Retina (tissue), 1 donor: Measurements from ENCODE around the gene ST3GAL2.
"Not testable (repeated sequence)": the region's sequence is repeated elsewhere in the genome, so short reads cannot be mapped to it uniquely, and the experiment has no call there.

Experiments
- DNase-seq: peaks from one replicate; pipeline ENCODE4 v3.0.0-alpha.2; 2016

Gene ST3GAL2

DNA sequence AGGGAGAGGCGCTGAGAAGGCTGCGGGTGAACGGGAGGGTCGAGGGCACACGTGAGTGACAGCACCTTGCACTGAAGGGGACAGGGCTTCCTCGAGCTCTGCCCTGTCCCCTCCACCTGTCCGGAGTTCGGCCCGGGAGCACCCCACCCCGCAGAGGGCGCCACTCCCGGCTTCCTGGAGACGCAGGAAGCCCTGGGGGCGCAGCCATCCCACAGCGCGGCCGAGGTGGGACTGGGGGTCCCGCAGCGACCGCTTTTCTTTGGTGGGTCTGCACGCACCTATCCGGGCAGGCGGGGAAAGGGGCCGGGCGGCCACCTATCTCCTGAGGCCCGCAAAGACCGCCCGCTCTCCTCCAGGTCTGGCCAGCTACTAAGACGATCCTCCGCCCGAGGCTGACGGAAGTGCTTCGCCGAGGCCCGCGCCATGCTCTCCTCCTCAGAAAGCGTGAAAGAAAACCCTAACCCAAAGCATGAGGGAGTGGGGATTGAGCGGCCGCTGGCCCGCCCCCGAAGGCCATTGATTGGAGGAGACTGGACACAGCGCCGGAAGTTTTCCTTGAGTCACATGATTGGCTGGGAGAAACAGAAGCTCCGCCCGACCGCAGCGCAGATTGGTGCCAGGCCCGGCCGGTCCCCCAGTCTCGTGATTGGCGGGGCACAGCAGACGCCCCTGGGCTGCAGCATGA lies 57.8 kb downstream of the ST3GAL2 start:
- peak; percentile 98 for DNase-seq

DNA sequence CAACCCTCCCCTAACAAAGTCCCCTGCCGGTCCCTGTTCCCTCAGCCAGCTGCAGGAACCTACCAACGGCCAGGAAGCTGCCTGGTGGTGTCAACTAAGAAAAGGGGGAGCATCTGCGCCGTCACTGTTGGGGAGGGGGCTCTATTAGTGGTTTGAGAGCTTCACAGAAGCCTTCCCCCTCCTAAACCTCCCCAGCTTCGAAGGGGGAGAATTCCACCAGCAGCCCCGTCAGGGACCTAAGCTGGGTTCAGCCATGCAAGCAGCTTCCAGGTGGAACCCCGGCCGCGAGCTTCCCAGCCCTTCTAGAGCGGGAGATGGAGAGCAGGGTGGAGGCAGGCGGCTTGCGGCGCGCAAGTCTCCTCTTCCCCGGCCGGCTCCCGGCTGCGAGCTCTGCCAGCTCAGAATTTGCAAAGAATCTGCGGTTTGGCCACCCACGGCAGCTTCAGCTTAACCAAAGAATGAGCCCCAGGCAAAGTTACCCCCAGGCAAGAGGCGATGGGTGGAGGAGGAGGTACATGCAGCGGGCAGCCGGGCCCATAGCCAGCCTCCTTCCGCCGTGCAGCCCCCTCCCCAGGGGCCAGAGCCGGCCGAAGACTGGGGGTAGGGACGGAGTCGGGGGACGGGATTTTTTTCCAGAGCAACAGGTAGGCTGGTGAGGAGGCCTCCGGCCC lies 58.5 kb downstream of the ST3GAL2 start:
- DNase-seq: peak; percentile 78

DNA sequence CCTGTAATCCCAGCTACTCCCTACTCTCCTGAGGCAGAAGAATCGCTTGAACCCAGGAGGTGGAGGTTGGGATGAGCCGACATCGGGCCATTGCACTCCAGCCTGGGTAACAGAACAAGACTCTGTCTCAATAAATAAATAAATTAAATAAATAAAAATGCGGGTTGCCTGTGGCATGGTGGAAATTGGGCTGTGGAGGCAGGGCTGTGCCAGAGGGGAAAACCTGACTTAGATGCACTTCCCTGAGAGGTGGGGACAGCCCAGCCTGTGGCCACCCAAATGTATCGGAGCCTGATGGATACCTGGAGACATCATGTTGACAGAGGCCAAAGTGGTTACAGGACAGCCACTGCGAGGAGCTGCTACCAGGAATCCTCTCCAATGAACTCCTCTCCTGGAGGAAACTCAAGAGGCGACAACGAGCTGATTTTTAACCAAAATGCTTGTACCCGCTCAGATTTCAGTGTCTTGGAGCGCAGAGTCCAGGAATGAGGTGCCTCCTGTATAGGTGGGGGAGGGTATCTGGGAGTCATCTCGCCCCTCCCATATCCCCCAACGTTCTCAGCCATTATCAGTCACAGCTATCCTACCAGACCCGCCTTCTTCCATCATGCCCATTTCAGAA lies 59.9 kb downstream of the ST3GAL2 start:
- no peak for DNase-seq

DNA sequence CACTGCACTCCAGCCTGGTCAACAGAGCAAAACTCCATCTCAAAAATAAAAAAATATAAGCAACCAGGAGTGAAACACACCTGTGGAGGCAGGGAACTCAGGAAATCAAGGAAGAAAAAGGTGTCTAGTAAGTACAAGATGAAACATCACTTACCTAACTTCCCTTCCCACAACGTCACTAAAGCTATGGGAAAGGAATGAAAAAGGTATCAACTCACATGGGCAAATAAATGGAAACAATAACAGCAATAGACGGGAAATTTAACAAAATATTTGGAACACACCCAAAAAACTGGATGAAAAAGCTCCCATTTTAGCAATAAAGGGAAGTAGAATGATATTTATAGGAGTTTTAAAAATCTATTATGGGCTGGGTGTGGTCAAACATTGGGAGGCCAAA lies 61.1 kb downstream of the ST3GAL2 start:
- no peak for DNase-seq

DNA sequence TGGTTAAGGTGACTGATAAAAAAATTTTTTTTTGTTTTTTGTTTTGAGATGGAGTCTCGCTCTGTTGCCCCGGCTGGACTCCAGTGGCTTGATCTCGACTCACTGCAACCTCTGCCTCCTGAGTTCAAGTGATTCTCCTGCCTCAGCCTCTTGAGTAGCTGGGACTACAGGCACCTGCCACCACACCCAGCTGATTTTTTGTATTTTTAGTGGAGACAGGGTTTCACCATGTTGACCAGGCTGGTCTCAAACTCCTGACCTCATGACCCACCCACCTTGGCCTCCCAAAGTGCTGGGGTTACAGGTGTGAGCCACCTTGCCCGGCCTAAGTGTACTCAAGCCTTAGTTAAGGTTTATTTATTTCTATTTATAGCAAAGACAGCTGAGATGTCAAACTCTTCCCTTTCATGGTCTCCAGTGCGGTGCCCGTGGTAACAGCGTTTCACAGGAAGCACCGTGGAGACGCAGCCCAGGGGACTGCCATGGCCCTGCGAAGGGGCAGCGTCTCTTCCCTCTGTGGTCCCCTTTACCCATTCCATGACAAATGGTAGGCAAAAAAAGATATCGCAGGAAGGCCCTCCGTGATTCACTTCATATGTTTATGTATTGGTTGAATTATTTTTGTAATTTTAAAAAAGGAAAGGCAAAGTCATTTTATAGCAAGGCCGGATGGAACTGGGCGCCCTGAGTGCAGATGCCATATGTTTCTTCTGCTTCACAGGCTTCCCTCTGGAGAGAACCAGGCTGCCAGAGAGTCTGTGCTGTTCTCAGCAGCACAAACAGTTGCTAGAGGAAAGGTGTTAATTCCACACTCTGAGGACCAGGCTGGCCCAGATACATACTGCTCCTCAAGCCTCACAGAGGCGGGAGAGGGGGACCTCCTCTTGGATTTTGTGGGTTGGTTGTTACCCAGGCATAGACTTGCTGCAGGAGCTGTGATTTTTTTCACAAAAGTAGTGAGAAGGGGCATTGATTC lies 63.0 kb downstream of the ST3GAL2 start:
- no peak for DNase-seq

DNA sequence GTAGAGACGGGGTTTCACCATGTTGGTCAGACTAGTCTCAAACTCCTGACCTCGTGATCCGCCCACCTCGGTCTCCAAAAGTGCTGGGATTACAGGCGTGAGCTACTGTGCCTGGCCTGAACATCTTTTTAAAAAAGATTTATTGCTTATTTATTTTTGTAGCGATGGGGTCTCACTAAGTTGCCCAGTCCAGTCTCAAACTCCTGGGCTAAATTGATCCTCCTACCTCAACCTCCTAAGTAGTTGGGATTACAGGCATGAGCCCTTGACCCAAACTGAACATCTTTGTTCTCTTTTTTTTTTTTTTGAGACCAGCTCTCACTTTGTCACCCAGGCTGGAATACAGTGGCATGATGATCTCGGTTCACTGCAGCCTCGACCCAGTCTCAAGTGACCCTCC lies 64.7 kb downstream of the ST3GAL2 start:
- DNase-seq: no peak

DNA sequence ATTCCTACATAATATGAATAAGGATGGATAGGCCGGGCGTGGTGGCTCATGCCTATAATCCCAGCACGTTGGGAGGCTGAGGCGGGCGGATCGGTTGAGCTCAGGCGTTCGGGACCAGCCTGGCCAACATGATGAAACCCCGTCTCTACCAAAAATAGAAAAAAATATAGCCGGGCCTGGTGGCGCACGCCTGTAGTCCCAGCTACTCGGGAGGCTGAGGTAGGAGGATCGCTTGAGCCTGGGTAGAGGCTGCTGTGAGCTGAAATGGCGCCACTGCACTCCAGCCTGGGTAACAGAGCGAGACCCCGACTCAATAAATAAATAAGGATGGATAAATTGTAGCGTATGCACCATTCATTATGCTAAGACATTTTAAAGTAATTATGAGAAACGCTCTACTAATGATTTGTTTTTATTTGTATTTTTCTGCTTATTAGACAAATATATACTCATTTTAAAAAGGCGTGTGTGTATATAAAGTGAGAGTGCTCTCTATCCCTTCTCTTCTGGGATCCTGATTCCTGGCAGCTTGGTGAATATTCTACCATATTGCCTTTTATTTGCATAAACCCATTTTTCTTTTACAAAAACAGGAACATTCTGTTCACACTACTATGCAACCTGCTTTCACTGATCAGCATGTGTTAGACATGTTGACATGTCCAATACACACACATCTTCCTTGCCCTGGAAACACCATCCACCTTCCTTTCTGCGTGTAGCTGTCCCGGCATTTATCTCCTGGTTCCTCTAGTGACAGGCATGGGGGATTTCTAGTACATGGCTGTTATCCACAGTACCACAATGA lies 65.8 kb downstream of the ST3GAL2 start:
- DNase-seq: no peak

DNA sequence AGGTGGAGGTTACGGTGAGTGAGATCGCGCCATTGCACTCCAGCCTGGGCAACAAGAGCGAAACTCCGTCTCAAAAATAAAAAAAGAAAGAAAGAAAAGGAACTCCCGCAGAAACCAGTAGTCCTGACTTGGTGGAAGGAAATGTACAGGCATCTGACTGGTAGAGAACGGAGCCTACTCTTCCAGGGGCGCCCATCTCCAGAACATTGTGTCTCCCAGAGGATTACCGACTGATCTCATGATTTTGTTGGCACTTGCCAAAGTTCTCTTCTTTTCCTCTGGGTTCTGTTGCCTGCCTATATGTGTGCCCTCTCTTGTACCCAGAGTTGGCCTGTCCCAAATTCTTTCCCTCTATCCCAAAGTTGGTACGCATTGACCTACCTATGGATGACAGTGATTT lies 68.0 kb downstream of the ST3GAL2 start:
- no peak for DNase-seq

DNA sequence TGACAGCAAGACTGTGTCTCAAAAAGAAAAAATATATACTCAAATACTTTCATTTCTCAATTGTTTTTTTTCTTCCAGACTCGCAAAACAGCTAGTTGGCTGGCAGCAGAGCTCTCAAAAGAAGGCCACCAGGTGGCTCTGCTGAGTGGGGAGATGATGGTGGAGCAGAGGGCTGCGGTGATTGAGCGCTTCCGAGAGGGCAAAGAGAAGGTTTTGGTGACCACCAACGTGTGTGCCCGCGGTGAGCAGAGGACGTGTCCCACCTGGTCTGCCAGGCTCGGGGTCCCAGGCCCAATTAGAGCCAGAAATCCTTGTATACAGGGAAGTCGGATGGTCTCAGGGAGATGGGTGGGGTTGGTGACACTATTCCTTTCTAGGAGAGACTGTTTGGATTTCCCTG lies 68.8 kb downstream of the ST3GAL2 start:
- DNase-seq: not testable (repeated sequence)

DNA sequence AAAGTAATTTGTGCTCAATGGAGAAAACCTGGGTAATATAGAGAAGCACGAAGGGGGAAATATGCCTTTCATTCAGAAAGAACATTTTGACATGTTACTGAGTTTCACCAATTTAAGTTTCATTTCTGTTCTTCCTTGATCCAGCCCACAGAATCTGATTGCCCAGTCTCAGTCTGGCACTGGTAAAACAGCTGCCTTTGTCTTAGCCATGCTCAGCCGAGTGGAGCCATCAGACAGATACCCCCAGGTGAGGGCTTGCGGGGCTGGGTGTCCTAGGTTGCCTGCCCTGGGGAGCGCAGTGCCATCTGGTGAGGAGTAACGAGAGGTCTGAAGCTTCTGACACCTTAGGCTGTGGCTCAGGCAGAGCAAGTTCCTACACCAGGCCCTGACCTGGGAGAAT lies 74.5 kb downstream of the ST3GAL2 start:
- no peak for DNase-seq

DNA sequence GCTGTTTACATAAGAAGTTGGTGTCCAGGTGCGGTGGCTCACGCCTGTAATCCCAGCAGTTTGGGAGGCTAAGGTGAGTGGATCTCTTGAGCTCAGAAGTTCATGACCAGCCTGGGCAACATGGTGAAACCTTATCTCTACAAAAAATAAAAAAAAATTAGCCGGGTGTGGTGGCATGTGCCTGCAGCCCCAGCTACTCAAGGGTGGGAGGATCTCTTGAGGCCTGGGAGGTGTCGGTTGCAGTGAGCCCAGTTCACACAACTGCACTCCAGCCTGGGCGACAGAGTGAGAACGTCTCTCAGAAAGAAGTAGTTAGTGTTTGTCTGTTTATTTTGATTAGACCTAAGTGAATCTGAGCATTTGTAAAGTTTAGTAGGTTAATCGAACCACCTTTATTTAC lies 79.3 kb downstream of the ST3GAL2 start:
- DNase-seq: no peak

DNA sequence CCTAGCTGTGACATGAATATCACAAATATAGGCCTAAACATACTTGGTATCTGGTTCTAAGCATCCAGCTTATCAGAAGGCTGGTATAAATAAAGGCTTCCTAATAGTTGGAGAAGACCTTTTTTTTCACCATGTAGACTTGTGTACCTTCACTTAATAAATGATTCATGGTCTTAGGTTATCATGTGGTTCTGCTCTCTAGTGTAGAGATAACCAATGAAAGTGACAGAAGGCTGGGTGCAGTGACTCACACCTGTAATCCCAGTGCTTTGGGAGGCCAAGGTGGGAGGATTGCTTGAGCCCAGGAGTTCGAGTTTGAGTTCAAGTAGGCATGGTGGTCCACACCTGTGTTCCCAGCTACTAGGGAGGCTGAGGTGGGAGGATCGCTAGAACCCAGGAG lies 89.1 kb downstream of the ST3GAL2 start:
- no peak for DNase-seq

DNA sequence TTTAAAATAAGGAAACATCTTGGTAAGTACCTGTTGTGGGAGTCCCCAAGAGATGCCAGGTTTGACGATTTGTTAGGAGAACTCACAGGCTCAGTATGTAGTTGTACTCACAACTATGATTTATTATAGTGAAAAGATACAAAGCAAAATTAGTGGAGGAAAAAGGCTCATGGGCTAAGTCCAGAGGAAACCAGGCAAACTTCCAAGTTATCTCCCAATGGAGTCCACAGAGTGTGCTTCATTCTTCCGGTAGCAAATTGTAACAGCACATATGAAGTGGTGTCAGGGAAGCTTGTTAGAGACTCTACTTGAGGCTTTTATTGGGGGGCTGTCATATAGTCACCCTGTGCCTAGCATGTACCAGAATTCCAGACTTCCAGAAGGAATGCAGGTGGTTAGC lies 89.9 kb downstream of the ST3GAL2 start:
- no peak for DNase-seq

DNA sequence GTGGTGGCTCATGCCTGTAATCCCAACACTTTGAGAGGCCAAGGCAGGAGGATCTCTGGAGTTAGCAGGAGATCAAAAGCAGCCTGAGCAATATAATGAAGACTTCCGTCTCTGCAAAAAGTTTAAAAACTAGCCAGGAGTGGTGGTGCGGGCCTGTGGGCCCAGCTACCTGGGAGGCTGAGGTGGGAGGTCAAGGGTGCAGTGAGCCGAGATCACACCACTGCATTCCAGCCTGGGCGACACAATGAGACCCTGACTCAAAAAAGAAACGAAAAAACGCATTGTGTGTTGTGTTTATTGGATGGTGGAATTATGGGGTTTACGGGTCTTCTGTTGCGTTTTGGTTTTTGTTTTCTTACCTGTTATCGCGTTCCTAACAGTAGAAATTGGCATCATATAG lies 93.1 kb downstream of the ST3GAL2 start:
- peak; percentile 29 for DNase-seq

DNA sequence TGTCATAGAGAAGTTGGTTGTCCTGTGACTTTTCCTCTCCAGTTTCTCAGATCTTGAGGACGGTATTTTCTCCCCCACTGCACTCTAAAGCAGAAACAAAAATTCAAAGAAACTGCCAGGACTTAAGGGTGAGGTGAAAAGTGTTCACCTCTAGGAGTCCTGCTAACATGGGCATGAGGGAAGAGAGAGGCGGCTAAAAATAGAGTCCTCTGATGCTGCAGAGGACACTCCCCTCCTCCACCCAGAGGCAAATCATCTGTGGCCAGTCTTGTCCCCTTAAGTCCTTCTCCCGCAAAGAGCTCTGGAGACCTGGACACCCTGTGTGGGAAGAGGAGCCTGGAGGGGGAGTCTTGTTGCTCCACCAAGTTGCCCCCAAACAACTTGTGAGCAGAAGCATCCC lies 96.9 kb downstream of the ST3GAL2 start:
- no peak for DNase-seq

DNA sequence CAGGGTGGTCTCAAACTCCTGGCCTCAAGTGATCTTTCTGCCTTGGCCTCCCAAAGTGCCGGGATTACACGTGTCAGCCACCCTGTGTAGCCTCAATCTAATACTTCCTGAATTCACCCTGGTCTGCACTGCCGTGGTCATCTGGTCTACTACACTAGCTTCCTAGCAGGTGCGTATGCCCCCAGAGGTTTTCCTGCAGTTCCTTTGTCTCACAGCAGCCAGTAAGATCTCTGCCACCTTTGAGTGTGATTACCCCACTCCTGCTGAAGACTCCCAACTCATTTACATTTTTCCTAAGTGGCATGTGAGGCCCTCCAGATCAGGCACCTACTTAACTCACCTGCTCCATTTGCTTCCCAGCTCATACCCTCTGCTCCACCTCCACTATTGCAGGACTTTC lies 97.3 kb downstream of the ST3GAL2 start:
- DNase-seq: no peak

DNA sequence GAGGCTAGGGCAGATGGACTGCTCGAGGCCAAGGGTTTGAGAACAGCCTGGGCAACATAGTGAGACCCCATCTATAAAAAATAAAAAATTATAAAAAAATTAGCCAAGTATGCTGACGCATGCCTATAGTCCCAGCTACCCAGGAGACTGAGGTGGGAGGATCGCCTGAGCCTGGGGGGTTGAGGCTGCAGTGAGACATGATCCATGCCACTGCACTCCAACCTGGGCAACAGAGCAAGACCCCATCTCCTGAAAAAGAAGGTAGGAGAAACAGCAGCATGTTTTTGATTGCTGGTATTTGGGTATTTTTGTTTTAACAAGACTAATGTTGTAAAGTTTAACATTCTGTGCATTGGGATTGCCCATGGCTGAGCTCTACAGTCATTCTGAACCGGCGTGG lies 101.1 kb downstream of the ST3GAL2 start:
- no peak for DNase-seq

DNA sequence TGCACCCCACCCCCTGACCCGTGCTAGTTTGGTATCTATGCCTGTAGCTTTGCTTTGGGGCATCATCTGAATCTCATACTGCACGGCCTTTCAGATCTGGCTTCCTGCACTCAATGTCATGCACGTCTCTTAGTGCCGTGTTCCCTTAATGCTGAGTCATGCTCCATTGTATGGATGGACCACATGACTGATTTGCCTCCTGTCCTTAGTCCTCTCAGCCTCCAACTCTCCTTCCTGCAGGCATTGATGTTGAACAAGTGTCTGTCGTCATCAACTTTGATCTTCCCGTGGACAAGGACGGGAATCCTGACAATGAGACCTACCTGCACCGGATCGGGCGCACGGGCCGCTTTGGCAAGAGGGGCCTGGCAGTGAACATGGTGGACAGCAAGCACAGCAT lies 106.2 kb downstream of the ST3GAL2 start:
- not testable (repeated sequence) for DNase-seq

DNA sequence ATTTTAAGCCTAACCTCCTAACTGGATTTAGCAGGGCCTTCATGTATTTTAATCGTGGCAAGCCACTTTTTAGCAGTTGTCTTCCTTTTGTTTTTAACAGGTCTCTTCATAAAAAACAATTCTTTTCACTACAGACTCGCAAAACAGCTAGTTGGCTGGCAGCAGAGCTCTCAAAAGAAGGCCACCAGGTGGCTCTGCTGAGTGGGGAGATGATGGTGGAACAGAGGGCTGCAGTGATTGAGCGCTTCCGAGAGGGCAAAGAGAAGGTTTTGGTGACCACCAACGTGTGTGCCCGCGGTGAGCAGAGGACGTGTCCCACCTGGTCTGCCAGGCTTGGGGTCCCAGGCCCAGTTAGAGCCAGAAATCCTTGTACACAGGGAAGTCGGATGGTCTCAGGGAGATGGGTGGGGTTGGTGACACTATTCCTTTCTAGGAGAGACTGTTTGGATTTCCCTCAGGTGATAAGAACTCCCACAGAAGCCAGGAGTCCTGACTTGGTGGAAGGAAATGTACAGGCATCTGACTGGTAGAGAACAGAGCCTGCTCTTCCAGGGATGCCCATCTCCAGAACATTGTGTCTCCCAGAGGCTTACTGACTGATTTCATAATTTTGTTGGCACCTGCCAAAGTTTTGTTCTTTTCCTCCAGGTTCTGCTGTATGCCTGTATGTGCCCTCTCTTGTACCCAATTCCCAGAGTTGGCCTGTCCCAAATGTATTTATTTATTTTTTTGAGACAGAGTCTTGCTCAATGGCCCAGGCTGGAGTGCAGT lies 107.1 kb downstream of the ST3GAL2 start:
- DNase-seq: no peak

DNA sequence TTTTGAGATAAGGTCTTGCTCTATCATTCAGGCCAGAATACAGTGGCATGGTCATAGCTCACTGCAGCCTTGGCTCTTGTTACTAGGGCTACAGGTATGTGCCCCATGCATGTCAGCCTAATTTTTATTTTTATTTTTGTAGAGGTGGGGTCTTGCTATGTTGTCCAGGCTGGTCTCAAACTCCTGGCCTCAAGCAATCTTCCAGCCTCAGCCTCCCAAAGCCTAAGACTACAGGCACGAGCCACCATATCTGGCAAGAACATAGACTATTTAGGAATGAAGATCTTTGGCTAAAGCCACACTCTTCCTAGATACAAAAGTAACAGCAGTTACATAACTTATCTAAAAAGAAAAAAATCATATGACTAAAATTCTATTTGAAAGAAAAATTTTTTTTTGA lies 107.8 kb downstream of the ST3GAL2 start:
- DNase-seq: no peak
